Measurements from ENCODE around the gene ZFAND3. TPM values are rescaled to one million over a fixed set of nuclear protein-coding genes. Genes with fewer than 3 reads are reported as not detected.
"Not testable (repeated sequence)": the region's sequence is repeated elsewhere in the genome, so short reads cannot be mapped to it uniquely, and the experiment has no call there.

The ZFAND3 gene
- total and polyA plus RNA-seq, 10 of the 15 experiments (the other 5 are each of a cell fraction or from before 2014, with no cell fraction given): 0.90 to 34.4 (median 16.3) TPM

GRCh38 chr6:38119516-38119915 is 300.0 kb downstream of the ZFAND3 start (continued):
- TF ChIP-seq PML (IDR thresholded peaks at IDR 0.05; ENCODE audit: low read length) (no peak), TCF12 (IDR thresholded peaks at IDR 0.05; ENCODE audit: low read depth, low read length) (no peak)
- TF ChIP-seq, protein P1, sequence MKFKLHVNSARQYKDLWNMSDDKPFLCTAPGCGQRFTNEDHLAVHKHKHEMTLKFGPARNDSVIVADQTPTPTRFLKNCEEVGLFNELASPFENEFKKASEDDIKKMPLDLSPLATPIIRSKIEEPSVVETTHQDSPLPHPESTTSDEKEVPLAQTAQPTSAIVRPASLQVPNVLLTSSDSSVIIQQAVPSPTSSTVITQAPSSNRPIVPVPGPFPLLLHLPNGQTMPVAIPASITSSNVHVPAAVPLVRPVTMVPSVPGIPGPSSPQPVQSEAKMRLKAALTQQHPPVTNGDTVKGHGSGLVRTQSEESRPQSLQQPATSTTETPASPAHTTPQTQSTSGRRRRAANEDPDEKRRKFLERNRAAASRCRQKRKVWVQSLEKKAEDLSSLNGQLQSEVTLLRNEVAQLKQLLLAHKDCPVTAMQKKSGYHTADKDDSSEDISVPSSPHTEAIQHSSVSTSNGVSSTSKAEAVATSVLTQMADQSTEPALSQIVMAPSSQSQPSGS (IDR thresholded peaks at IDR 0.05; ENCODE audit: low read length): no peak

GRCh38 chr6:38124224-38124926 is 304.8 kb downstream of the ZFAND3 start:
- ATAC-seq: not testable (repeated sequence)
- over 99% methylated on average over 30 of the region's 40 CpGs for WGBS (ENCODE audit: insufficient coverage, insufficient replicate concordance, low lambda C conversion rate, missing lambda C conversion rate)

More at GRCh38 chr6:38124224-38124926, 304.8 kb downstream of the ZFAND3 start:
- H4K20me1 ChIP-seq (ENCODE audit: control insufficient read depth, insufficient read depth); POLR2A ChIA-PET; H3K9ac ChIP-seq (ENCODE audit: control insufficient read depth, insufficient read depth, low read length); in situ Hi-C loops (cut with MboI); H3K79me2 ChIP-seq (ENCODE audit: control insufficient read depth, insufficient read depth, low read length); BruUV-seq (replicated peaks); FAIRE-seq; H3K27me3 ChIP-seq (replicated peaks in 1 of 2; ENCODE audit: control insufficient read depth in 2 of 2, insufficient read depth in 2 of 2, low read length in 1 of 2); intact Hi-C loops (cut with micrococcal nuclease; ENCODE audit: unreplicated experiment); H2AFZ ChIP-seq (ENCODE audit: control insufficient read depth, low read depth, low read length); H3K27ac ChIP-seq (ENCODE audit: control insufficient read depth, insufficient read depth); H3K36me3 ChIP-seq (ENCODE audit: control insufficient read depth in 2 of 2, insufficient read depth in 2 of 2, low read length in 1 of 2); RAD21 ChIA-PET (ENCODE audit: unreplicated experiment); H3K4me1 ChIP-seq (ENCODE audit: control insufficient read depth, insufficient read depth, low read length); H3K4me3 ChIP-seq; H3K4me2 ChIP-seq (ENCODE audit: control insufficient read depth, insufficient read depth); DNase-seq (ENCODE audit: low read depth, low spot score); H3K9me3 ChIP-seq (replicated peaks; ENCODE audit: control insufficient read depth, insufficient read depth, low read length): not testable (repeated sequence)
- CTCF ChIA-PET: interaction anchor here (0.6 to 1.2 kb wide), 2 partner anchors 90 to 636 kb away, joined by 3 read pairs; no protein-coding TSS in a partner anchor
- SMC1A ChIA-PET (ENCODE audit: uncharacterized antibody, unreplicated experiment): interaction anchor here (0.5 kb wide), 2 partner anchors 67 to 560 kb away, joined by 3 read pairs; no protein-coding TSS in a partner anchor
